ENCODE data around the gene AGO1.

GRCh38 chr1:35866991-35867390, 16.0 kb upstream of the AGO1 start:
- TF ChIP-seq CTCF (IDR thresholded peaks at IDR 0.05) (no peak), POLR2A (IDR thresholded peaks at IDR 0.05) (no peak), EP300 (IDR thresholded peaks at IDR 0.05) (no peak)

All from tibial nerve (tissue), 4 donors.